CD4-positive, alpha-beta T cell (primary cell): Measurements from ENCODE around the gene PLAC9. TPM values are rescaled to one million over a fixed set of nuclear protein-coding genes. Genes with fewer than 3 reads are reported as not detected.

ENCODE experiments used
- ATAC-seq: fragments of 200-7000 bp; cut with Tn5 transposase; one replicate; pipeline ENCODE4 v1.10.0; 2022; ENCODE audit warnings: mild to moderate bottlenecking; ENCODE audit not compliant: poor library complexity
- CTCF ChIA-PET: fragments of 350-600 bp; sonication (Branson Sonifier 250); formaldehyde crosslinking; loops from one replicate; lab custom pipeline; 2021; ENCODE audit warnings: antibody characterized with exemption, inconsistent platforms; lab: Charles Lee
- POLR2A ChIA-PET: fragments of 350-600 bp; sonication (Branson Sonifier 250); formaldehyde crosslinking; loops from one replicate; lab custom pipeline; 2021; ENCODE audit warnings: antibody characterized with exemption, inconsistent platforms; lab: Charles Lee
- DNase-seq, 14 experiments: peaks; one replicate each; pipeline ENCODE4 v3.0.0-alpha.2; 2013 to 2020; ENCODE audit warnings: mixed read lengths in 2 of 14
- H3K27ac ChIP-seq, 2 donors: one replicate each; pipeline versions ENCODE4 v1.5.1 to v1.7.0; 2013; ENCODE audit warnings: low read length in 2 of 2, low read depth in 1 of 2, mild to moderate bottlenecking in 1 of 2
- H3K27me3 ChIP-seq, 2 experiments: 1 replicate in 1 of 2; 2 replicates in 1 of 2; pipeline versions ENCODE4 v1.6.1 to v1.7.0; 2013; ENCODE audit warnings: low read length in 2 of 2, control low read depth in 1 of 2, mild to moderate bottlenecking in 1 of 2, moderate library complexity in 1 of 2; ENCODE audit not compliant: insufficient read depth in 2 of 2, control insufficient read depth in 1 of 2
- H3K36me3 ChIP-seq: one replicate; pipeline ENCODE4 v1.6.1; 2013; ENCODE audit warnings: low read length, control low read depth; ENCODE audit not compliant: insufficient read depth
- H3K4me1 ChIP-seq: one replicate; pipeline ENCODE4 v1.6.1; 2013; ENCODE audit warnings: low read length, control low read depth; ENCODE audit not compliant: insufficient read depth
- H3K4me3 ChIP-seq: one replicate; pipeline ENCODE4 v1.5.1; 2013; ENCODE audit warnings: mild to moderate bottlenecking, low read length, moderate library complexity
- H3K9me3 ChIP-seq, 2 experiments: 1 replicate in 1 of 2; 2 replicates in 1 of 2; pipeline versions ENCODE4 v1.6.1 to v1.7.0; 2013; ENCODE audit warnings: low read length in 2 of 2, mild to moderate bottlenecking in 2 of 2, control low read depth in 1 of 2, moderate library complexity in 1 of 2; ENCODE audit not compliant: control insufficient read depth in 1 of 2, insufficient read depth in 1 of 2
- H3K27ac Mint-ChIP-seq: one replicate; pipeline ENCODE4 v1.8.0; 2020; ENCODE audit warnings: mixed read lengths
- H3K27me3 Mint-ChIP-seq: one replicate; pipeline ENCODE4 v1.8.0; 2021; ENCODE audit warnings: mixed read lengths
- H3K36me3 Mint-ChIP-seq: one replicate; pipeline ENCODE4 v1.8.0; 2021; ENCODE audit warnings: low read depth, mixed read lengths
- H3K4me1 Mint-ChIP-seq: one replicate; pipeline ENCODE4 v1.8.0; 2021; ENCODE audit warnings: low read depth, mixed read lengths
- H3K4me3 Mint-ChIP-seq: one replicate; pipeline ENCODE4 v1.8.0; 2020; ENCODE audit warnings: mild to moderate bottlenecking, mixed read lengths
- H3K9me3 Mint-ChIP-seq: one replicate; pipeline ENCODE4 v1.8.0; 2020; ENCODE audit warnings: mixed read lengths
- CTCF ChIP-seq: fragments of 200-600 bp; IDR thresholded peaks from one replicate; pipeline ENCODE4 v1.8.0; 2022; ENCODE audit warnings: antibody characterized with exemption, mild to moderate bottlenecking
- intact Hi-C, 2 experiments: fragments of 100-400 bp; cut with DNase I in 1 of 2; cut with micrococcal nuclease in 1 of 2; formaldehyde crosslinking; loops; one replicate each; pipeline versions ENCODE4 v1.15.1 to v1.9.0; 2023 to 2025; cut with DNase I, micrococcal nuclease
- total RNA-seq, 174 experiments: library from RNA in 2 of 174; stranded (reverse) in 2 of 174; gene quantifications; one replicate each; pipeline ENCODE4 v1.2.3 and lab custom pipeline; 2021 to 2026

PLAC9 gene
- total RNA-seq, 2 experiments from 2014 or later, result not detected

DNA sequence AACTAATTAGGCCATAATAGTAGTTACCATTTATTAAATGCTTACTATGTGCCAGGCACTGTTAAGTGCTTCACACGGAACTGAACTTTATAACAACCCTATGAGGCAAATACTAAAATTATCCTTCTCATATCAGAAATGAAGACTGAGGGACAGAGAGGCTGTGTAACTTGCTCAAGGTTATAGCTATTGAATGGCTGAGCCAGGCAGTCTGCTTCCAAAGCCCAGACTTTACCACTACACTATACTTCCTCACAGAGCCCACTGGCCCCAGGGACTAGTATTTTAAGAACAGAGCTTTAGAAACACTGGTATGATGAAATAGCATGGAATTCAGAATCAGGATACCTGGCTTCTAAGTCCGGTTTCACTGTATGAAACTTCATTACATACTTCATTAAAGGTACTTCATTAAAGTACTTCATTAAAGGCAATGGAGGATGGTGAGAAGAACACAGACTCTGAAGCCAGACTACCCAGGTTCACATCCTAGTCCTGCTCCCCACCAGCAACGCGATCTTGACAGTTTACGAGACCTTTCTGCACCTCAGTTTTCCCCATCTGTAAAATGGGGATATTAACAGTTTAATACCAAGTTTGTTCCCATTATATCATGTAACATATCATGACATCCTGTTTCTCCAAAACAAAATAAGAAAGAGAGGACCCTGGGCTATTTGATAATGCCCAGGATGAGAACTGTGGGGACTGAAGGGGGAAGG, 53.2 kb downstream of the PLAC9 start:
- no peaks in the 10 kb centered on the region for H3K27me3 ChIP-seq
- Mint-ChIP-seq H3K27ac (peak overlapping the region; percentile 91), H3K4me1 (peaks cover 92% of the 10 kb centered on the region), H3K4me3 (peak overlapping the region; percentile 56), H3K36me3 (peaks cover 29% of the 10 kb centered on the region), H3K27me3 (no peaks in the 10 kb centered on the region), H3K9me3 (no peaks in the 10 kb centered on the region)
- intact Hi-C loops, result loop anchor here (5.0 kb wide), 2 partner anchors 43 to 1883 kb away; no protein-coding TSS in a partner anchor
- DNase-seq (no peak), ATAC-seq (no peak)
- ChIA-PET CTCF (interaction anchor here (1.4 kb wide), 1 partner anchor 11 kb away, joined by 3 read pairs; no protein-coding TSS in a partner anchor), POLR2A (interaction anchor here (0.9 to 1.2 kb wide), 2 partner anchors 11 to 18 kb away, joined by 3 to 5 read pairs; no protein-coding TSS in a partner anchor)
- no peaks in the 10 kb centered on the region for H3K9me3 ChIP-seq
- peaks cover 16% of the 10 kb centered on the region for H3K36me3 ChIP-seq
- TF ChIP-seq CTCF, result no peak
- H3K4me3 ChIP-seq, result no peak overlapping the region
- H3K4me1 ChIP-seq, result peaks cover 79% of the 10 kb centered on the region
- H3K27ac ChIP-seq, result peak overlapping the region; percentile 9 to 51

GRCh38 chr10:80186364-80187012, 54.0 kb downstream of the PLAC9 start:
- Mint-ChIP-seq H3K4me1 (peaks cover 91% of the 10 kb centered on the region), H3K4me3 (peak overlapping the region; percentile 80), H3K9me3 (no peaks in the 10 kb centered on the region), H3K36me3 (peaks cover 24% of the 10 kb centered on the region), H3K27me3 (no peaks in the 10 kb centered on the region), H3K27ac (peak overlapping the region; percentile 91)
- DNase-seq, result peak in 5 of 14 experiments; percentile 17 to 54 (median 34)
- ATAC-seq, result no peak
- intact Hi-C loops, result loop anchor here (1.0 to 5.0 kb wide), 4 partner anchors 18 to 1884 kb away; partner anchors contain the start of gene ANXA11 (in 1 of the 2)
- no peaks in the 10 kb centered on the region for H3K27me3 ChIP-seq
- H3K4me1 ChIP-seq, result peaks cover 81% of the 10 kb centered on the region
- POLR2A ChIA-PET, result interaction anchor here (1.2 to 3.2 kb wide), 11 partner anchors 8 to 839 kb away, joined by 4 to 218 read pairs (median 8); partner anchors contain the start of gene ANXA11
- CTCF ChIA-PET, result interaction anchor here (1.3 to 2.0 kb wide), 3 partner anchors 17 to 42 kb away, joined by 5 to 15 read pairs (median 7); no protein-coding TSS in a partner anchor
- H3K4me3 ChIP-seq, result no peak overlapping the region
- no peak for TF ChIP-seq CTCF
- peaks cover 13% of the 10 kb centered on the region for H3K36me3 ChIP-seq
- H3K9me3 ChIP-seq, result no peaks in the 10 kb centered on the region
- peak overlapping the region; percentile 51 to 84 for H3K27ac ChIP-seq

DNA sequence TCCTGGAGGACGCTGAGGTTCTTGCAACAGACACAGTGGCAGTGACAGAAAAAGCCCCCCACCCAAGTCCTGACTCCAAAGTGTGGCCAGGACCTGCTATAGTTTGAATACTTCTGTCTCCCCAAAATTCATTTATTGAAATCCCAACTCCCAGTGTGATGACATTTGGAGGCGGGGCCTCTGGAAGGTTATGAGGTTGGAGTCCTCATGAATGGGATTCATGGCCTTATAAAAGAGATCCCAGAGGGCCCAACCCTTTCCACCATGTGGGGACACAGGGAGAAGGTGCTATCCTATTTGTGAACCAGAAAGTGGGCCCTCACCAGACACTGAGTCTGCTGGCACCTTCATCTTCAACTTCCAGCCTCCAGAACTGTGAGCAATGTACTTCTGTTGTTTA, 54.5 kb downstream of the PLAC9 start:
- peaks cover 24% of the 10 kb centered on the region for H3K36me3 Mint-ChIP-seq
- intact Hi-C loops, result loop anchor here (1.0 to 5.0 kb wide), 4 partner anchors 17 to 1885 kb away; partner anchors contain the start of gene ANXA11 (in 1 of the 2)
- Histone ChIP-seq H3K27ac (peak overlapping the region; percentile 51 to 84), H3K4me3 (peak overlapping the region; percentile 42), H3K27me3 (no peaks in the 10 kb centered on the region), H3K36me3 (peaks cover 11% of the 10 kb centered on the region), H3K9me3 (no peaks in the 10 kb centered on the region), H3K4me1 (peaks cover 86% of the 10 kb centered on the region)
- peak overlapping the region; percentile 91 for H3K27ac Mint-ChIP-seq
- TF ChIP-seq CTCF, result no peak
- ChIA-PET CTCF (interaction anchor here (1.2 to 2.0 kb wide), 4 partner anchors 9 to 43 kb away, joined by 5 to 15 read pairs (median 6); no protein-coding TSS in a partner anchor), POLR2A (interaction anchor here (0.6 to 3.2 kb wide), 18 partner anchors 8 to 839 kb away, joined by 3 to 218 read pairs (median 6); partner anchors contain the start of genes ANXA11, PRXL2A and TMEM254)
- H3K27me3 Mint-ChIP-seq, result no peaks in the 10 kb centered on the region
- ATAC-seq, result no peak
- peak overlapping the region; percentile 80 for H3K4me3 Mint-ChIP-seq
- H3K9me3 Mint-ChIP-seq, result no peaks in the 10 kb centered on the region
- peaks cover 91% of the 10 kb centered on the region for H3K4me1 Mint-ChIP-seq
- no peak for DNase-seq
